ENCODE data around the gene GSAP. TPM values are rescaled to one million over a fixed set of nuclear protein-coding genes. Genes with fewer than 3 reads are reported as not detected.

Gene GSAP
- total RNA-seq, 2 experiments from 2014 or later: 1.7 TPM

DNA sequence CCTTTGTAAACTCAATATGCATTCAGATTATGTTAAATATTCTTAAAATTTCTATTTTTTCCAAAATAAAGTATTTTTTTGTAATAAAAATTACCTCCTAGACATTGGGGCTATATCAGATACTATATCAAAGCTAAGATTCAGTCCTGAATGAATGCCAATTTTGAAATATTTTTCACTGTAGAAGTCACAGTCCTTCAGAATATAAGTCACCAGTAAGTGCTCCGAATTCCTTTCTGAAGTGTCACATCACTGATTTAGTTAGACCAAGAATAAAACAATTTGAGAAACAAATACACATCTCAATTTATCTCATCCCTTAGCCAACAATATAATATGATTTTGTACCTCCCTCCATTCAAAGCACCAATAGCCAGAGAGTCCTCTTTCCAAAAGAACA is 33.9 kb upstream of the GSAP start:
- no peak for DNase-seq
- no peaks in the 10 kb centered on the region for H3K36me3 Mint-ChIP-seq
- H3K27me3 Mint-ChIP-seq: no peaks in the 10 kb centered on the region
- peaks cover 7% of the 10 kb centered on the region for H3K4me1 Mint-ChIP-seq
- H3K4me3 Mint-ChIP-seq: no peak overlapping the region
- no peaks in the 10 kb centered on the region for H3K9me3 Mint-ChIP-seq
- no peak overlapping the region for H3K27ac Mint-ChIP-seq

DNA sequence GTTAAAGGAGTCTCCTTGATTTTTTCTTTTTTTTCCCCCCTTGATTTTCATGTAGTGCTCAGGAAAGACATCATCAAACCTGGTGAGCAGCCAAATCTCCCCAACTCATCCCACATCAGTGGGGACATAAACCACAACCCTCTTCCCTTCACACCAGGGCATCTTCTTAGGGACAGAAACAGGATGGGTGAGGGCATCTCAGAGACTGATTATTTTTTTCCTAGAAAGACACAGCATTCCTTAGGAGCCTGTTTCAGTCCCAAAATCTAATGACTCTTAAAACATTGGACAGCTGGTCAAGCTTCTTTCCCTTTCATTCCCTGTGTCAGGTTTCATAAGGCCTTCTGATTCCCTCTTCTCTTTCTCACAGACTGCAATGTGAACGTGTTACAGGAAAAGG is 31.5 kb upstream of the GSAP start:
- DNase-seq: no peak

DNA sequence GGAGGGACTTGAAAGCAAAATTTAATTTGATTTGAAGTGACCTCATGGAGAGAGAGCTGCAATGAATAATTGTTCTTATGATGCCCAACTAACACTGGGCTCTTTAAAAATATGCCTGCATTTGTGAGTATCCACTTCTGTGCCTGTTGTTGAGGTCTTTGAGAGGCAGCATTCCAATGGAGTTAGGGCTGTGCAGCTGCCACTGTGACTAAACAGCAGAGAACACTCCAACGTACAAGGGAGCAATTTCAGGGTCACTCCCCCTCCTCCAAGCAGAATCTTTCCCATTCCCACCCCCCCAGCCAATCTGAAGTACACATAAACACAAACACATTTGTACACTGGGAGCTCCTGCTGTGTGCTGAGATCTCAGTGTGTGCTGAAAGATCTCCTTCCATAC is 28.0 kb upstream of the GSAP start:
- Mint-ChIP-seq H3K36me3 (no peaks in the 10 kb centered on the region), H3K4me1 (peaks cover 11% of the 10 kb centered on the region), H3K27ac (no peak overlapping the region), H3K9me3 (no peaks in the 10 kb centered on the region), H3K27me3 (no peaks in the 10 kb centered on the region), H3K4me3 (no peak overlapping the region)
- no peak for DNase-seq

More for the DNA sequence above, 31.5 kb upstream of the GSAP start:
- Mint-ChIP-seq H3K36me3 (no peaks in the 10 kb centered on the region), H3K9me3 (no peaks in the 10 kb centered on the region), H3K27ac (no peak overlapping the region), H3K4me1 (peaks cover 7% of the 10 kb centered on the region), H3K27me3 (no peaks in the 10 kb centered on the region), H3K4me3 (no peak overlapping the region)

DNA sequence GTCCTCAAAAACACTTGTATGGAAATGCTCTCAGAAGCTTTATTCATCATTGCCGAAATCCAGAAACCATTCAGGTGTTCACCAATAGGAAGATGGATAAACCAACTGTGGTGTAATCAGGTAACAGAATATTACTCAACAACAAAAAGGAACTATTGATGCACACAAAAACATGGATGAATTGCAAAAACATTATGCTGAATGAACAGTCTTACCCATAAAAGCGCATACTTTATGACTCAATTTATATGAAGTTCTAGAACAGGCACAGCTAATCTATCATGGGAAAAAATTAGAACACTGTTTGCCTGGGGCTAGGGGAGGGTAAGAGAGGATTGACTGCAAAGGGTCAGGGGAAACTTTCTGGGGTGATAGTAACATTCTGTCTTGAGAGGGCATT is 26.9 kb upstream of the GSAP start:
- Mint-ChIP-seq H3K4me1 (peaks cover 11% of the 10 kb centered on the region), H3K9me3 (no peaks in the 10 kb centered on the region), H3K36me3 (no peaks in the 10 kb centered on the region), H3K27me3 (no peaks in the 10 kb centered on the region), H3K4me3 (no peak overlapping the region), H3K27ac (no peak overlapping the region)
- DNase-seq: no peak

DNA sequence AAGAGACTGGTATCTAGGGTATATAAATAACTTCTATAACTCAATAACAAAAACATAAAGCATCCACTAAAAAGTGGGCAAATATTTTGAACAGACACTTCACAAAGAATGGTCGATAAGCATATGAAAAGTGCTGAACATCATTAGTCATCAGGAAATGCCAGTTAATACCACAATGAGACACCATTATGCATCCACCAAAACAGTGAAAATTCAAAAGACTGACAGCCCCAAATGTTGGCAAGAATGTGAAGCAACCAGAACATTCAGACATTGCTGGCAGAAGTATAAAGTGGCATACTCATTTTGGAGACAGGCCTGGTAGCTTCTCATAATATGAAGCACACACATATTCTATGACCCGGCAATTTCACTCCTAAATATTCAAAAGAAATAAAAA is 26.5 kb upstream of the GSAP start:
- H3K9me3 Mint-ChIP-seq: no peaks in the 10 kb centered on the region
- peaks cover 9% of the 10 kb centered on the region for H3K4me1 Mint-ChIP-seq
- no peak overlapping the region for H3K27ac Mint-ChIP-seq
- H3K27me3 Mint-ChIP-seq: no peaks in the 10 kb centered on the region
- H3K36me3 Mint-ChIP-seq: no peaks in the 10 kb centered on the region
- no peak for DNase-seq
- no peak overlapping the region for H3K4me3 Mint-ChIP-seq

DNA sequence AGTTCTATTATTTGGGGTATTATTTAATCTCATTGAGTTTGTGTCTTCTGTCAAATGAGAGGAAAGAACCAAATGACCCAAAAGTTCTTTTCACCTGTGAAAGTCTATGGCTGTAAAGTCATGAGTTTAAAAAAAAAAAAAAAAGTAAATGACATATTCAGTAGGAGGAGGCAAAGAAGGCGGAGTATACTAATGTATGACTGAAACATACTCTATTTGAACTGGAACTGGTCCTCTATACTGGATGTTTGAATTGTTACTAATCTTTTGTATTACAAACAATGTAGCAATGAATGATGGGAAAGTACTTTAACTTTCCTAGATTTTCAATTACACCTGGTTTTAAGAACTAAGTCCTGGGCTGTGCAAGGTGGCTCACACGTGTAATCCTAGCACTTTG is 24.9 kb upstream of the GSAP start:
- Mint-ChIP-seq H3K27ac (no peak overlapping the region), H3K36me3 (no peaks in the 10 kb centered on the region), H3K27me3 (no peaks in the 10 kb centered on the region), H3K9me3 (no peaks in the 10 kb centered on the region), H3K4me3 (no peak overlapping the region), H3K4me1 (peaks cover 3% of the 10 kb centered on the region)
- no peak for DNase-seq

DNA sequence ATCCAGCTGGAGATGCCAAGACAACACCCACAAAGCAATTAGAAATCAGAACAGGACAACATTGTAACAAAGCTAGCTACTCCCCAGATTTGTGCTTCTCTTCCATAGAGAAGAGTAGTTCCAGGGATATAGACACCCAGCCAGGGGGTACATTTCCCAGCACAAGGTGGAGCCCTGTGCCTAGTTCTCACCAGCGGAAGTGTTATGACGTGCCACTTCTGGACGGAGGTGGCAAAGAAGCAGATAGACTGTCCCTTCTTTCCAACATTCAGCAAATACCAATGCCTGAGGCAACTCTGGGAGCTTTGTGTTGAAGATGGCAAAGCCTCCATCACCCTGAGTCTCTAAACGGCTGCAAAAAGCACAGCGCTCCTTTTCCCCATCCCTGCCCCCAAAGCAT is 23.4 kb upstream of the GSAP start:
- Mint-ChIP-seq H3K27ac (no peak overlapping the region), H3K27me3 (no peaks in the 10 kb centered on the region)
- no peak for DNase-seq

DNA sequence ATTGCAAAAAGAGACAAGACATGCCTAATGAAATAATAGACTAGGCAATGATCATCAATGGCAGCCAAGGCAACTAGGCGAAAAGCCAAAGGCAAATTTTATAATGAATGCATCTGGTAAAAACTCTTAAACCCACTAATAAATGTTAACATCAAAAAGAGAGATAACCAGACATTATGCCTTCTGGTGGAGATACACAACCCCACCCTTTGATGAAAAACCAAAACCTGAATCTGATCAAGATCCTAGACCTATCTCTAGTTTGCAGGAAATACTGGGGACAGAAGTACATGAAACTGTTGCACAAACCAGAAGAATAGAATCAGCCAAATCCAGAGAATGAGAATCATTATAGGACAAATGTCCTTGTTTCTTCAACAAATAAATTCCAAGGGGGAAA is 22.0 kb upstream of the GSAP start:
- Mint-ChIP-seq H3K27ac (no peak overlapping the region), H3K4me1 (peaks cover 3% of the 10 kb centered on the region), H3K27me3 (no peaks in the 10 kb centered on the region), H3K4me3 (no peak overlapping the region), H3K9me3 (no peaks in the 10 kb centered on the region), H3K36me3 (no peaks in the 10 kb centered on the region)
- no peak for DNase-seq

More for the DNA sequence above, 23.4 kb upstream of the GSAP start:
- H3K4me3 Mint-ChIP-seq: no peak overlapping the region
- no peaks in the 10 kb centered on the region for H3K36me3 Mint-ChIP-seq
- H3K9me3 Mint-ChIP-seq: no peaks in the 10 kb centered on the region
- peaks cover 3% of the 10 kb centered on the region for H3K4me1 Mint-ChIP-seq

DNA sequence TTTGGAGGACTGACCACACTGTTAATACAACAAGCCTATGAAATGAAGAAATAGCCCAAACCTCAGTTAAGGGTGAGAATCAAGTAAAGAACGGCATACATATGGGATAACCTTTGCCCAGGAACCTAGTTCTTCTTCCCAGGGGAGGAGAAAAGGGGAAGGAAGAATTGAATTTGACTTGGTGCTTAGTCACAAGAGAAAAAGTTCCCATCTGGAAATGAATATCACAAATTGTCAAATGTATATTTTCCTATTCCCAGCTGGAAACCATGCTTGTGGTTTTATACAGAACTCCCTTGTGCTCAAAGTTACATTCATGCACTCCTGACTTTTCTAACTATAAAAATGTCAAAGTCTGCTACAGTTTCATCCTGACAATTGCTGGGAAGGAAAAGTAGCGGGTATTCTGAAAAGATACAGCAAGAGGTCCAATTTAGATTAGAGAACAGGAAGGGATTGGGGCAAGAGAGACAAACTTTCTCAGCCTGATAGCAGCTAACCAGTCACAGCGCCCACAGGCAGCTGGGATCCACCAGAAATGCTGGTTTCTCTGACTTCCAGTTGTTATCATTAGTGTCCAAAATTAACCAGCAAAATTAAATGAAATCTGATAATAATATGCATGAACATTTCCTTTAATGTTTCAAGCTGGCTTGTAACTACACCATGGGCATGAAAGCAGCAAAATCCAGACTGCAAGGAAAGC is 18.6 kb upstream of the GSAP start:
- Mint-ChIP-seq H3K36me3 (no peaks in the 10 kb centered on the region), H3K27ac (no peak overlapping the region), H3K9me3 (no peaks in the 10 kb centered on the region), H3K4me1 (peaks cover 4% of the 10 kb centered on the region), H3K27me3 (no peaks in the 10 kb centered on the region), H3K4me3 (no peak overlapping the region)
- no peak for DNase-seq

DNA sequence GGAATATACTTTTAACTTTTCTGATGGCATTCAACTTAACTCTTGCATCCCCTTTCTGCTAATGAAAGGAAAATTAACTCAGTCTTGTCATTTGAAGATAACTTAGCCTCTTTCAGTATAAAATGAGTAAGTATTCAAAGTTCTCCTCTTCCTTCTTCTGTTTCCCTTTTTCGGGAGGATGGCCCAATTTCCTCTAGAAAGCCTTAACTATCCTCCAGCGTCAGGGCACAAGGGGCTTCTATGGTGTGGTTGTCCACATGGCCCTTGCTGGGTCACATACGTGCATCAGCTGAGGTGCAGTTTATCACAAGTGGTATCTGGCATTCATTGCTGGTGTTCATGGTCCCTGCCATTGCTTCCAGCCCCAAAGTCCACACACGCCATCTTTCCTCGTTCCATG is 17.8 kb upstream of the GSAP start:
- H3K27me3 Mint-ChIP-seq: no peaks in the 10 kb centered on the region
- H3K4me1 Mint-ChIP-seq: peaks cover 10% of the 10 kb centered on the region
- no peaks in the 10 kb centered on the region for H3K36me3 Mint-ChIP-seq

DNA sequence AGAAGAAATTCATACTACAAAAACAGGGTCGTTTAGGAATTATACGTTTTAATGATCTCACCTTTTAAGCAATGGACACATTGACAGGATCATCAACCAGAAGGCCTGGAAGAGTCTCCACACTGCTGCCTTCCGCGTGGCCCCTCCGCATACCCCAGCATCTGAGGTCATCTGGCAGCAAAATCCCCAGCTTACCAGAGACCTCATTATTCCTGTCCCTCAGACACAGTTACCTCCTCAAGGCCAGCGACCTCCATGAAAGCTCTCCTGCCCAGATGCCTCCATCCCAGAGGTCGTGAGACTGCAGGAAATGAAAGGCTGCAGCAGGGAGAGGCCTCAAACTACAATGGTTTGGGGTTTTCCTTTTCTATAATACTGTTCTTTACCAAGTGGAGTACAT is 14.8 kb upstream of the GSAP start:
- Mint-ChIP-seq H3K9me3 (no peaks in the 10 kb centered on the region), H3K27ac (peak overlapping the region; percentile 25), H3K4me3 (no peak overlapping the region), H3K36me3 (no peaks in the 10 kb centered on the region), H3K4me1 (peaks cover 30% of the 10 kb centered on the region), H3K27me3 (no peaks in the 10 kb centered on the region)
- no peak for DNase-seq

More for the DNA sequence above, 17.8 kb upstream of the GSAP start:
- DNase-seq: no peak
- Mint-ChIP-seq H3K27ac (no peak overlapping the region), H3K4me3 (no peak overlapping the region), H3K9me3 (no peaks in the 10 kb centered on the region)

DNA sequence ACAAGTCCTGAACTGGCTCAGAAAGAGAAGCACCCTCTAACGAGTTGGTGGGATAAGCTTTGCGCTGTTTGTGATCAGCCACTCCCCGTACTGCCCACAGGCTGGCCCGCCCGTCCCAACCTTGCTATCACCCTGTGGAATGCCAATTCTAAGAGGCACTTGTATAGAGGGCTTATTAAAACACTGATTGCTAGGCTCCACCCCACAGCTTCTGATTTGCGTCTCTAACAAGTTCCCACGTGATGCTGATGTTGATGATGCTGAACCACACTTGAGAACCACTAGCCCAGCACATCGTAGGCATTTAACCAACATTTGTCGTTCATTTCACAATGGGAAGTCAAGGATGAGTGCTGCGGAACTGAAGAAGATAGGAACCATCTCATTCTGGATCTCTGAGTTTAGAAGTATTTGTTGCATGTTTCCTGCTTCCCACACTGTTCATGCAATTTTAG is 12.7 kb upstream of the GSAP start:
- Mint-ChIP-seq H3K36me3 (no peaks in the 10 kb centered on the region), H3K4me1 (peaks cover 30% of the 10 kb centered on the region), H3K27ac (peak overlapping the region; percentile 82), H3K9me3 (no peaks in the 10 kb centered on the region), H3K4me3 (no peak overlapping the region), H3K27me3 (peaks cover 4% of the 10 kb centered on the region)
- DNase-seq: no peak

DNA sequence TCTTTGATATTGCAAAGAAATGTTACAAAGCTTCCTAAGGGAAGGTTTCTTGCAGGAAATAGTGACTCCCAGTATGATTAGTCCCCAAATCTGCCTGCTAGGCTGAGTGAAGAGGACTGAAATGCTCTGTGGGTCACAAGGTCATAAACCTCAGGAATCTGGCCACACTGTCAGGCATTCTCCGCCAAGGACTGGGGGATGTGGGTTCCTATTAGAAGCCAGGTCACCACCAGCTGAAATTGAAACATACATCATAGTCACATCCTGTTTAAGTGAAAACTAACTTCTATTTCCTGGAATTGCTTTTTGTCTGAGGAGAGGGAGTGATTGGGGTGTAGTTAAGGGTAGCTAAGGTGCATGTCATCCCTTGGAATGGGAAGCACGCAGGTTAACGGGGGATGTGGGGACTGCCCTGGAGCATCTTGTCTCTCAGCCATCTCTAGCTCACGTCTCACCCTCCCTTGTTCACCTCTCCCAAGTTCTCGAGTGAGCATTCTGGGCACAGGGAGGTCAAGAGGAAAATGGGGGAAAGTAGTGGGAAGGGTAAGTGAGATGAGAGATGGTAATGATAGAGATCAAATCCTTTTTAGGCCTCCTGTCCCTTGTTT is 12.0 kb upstream of the GSAP start:
- H3K4me3 Mint-ChIP-seq: peak overlapping the region; percentile 22
- peak; percentile 32 for DNase-seq
- H3K4me1 Mint-ChIP-seq: peaks cover 30% of the 10 kb centered on the region
- H3K27ac Mint-ChIP-seq: peak overlapping the region; percentile 82
- H3K27me3 Mint-ChIP-seq: peaks cover 4% of the 10 kb centered on the region
- H3K36me3 Mint-ChIP-seq: no peaks in the 10 kb centered on the region
- H3K9me3 Mint-ChIP-seq: no peaks in the 10 kb centered on the region

DNA sequence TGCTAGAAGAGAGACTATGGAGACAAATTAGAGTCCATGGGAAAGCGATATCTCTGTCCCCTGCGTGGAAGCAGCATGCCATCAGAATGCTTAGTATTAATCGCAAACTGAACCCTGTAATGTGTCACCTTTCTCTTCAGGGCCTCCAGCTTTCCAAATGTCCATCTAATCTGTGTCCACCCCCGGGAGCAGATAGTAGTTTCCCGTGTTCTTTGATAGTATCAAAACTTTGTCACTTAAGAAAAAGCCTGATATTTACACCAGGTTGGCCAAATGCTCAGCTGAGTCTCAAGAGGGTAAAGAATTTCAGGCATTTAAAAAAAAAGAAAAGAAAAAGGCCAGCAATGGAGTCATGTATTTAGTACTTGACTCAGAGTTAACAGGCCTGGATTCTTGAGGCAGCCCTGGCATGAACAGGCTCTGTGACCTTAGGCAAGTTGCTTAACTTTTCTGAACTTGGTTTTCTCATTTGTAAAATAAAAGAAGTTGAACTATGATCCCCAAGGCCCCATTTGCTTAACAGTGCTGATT is 10.4 kb upstream of the GSAP start:
- no peak overlapping the region for H3K27ac Mint-ChIP-seq
- H3K27me3 Mint-ChIP-seq: peaks cover 4% of the 10 kb centered on the region
- no peaks in the 10 kb centered on the region for H3K9me3 Mint-ChIP-seq
- peaks cover 30% of the 10 kb centered on the region for H3K4me1 Mint-ChIP-seq
- no peak overlapping the region for H3K4me3 Mint-ChIP-seq
- no peak for DNase-seq
- no peaks in the 10 kb centered on the region for H3K36me3 Mint-ChIP-seq

DNA sequence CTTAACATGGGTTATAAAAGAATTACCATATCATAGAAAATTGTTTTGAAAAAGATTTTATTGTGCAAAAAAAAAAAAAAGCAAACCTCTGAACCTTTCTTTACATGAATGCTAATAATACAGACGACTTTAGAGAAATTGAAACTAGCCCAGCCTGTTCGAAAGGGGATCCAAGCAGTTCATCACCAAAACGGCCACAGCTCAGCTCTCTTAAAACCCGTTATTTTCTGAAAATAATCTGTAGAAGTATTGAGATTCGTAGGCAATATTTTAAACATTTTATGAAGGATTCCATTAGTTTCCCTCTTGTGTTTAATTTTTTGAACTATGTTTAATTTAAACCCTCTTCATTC is 9.9 kb upstream of the GSAP start:
- no peak overlapping the region for H3K4me3 Mint-ChIP-seq
- H3K27me3 Mint-ChIP-seq: peaks cover 4% of the 10 kb centered on the region
- H3K4me1 Mint-ChIP-seq: peaks cover 28% of the 10 kb centered on the region
- no peak for DNase-seq
- H3K36me3 Mint-ChIP-seq: no peaks in the 10 kb centered on the region
- no peak overlapping the region for H3K27ac Mint-ChIP-seq
- no peaks in the 10 kb centered on the region for H3K9me3 Mint-ChIP-seq
